HG02884 (cell line): ENCODE data around the gene PPP3CA.
"Not testable (repeated sequence)": the region's sequence is repeated elsewhere in the genome, so short reads cannot be mapped to it uniquely, and the experiment has no call there.

Source experiments
- ATAC-seq: cut with Tn5 transposase; IDR thresholded peaks from one replicate; pipeline ENCODE4 v1.9.1; 2021; ENCODE audit warnings: mild to moderate bottlenecking, moderate library complexity; ENCODE audit not compliant: unreplicated experiment

Gene PPP3CA

DNA sequence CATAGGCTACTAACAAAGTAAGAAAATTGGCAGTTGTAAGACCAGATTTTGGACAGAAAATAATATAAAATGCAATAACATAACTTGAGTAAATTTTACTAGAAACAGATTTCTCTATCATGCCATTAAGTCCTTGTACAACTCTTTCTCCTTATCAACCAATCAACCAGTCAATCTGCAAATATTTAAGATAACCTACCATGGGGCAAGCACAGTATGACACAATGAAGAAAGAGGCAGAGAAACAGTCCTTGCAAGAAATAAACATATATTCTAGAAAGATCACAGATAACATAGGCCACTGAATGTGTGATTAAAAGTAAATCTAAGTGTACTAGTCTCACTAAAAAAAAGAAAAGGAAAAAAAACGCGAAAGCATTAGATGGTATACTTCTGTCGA, 194.8 kb downstream of the PPP3CA start:
- no peak for ATAC-seq

DNA sequence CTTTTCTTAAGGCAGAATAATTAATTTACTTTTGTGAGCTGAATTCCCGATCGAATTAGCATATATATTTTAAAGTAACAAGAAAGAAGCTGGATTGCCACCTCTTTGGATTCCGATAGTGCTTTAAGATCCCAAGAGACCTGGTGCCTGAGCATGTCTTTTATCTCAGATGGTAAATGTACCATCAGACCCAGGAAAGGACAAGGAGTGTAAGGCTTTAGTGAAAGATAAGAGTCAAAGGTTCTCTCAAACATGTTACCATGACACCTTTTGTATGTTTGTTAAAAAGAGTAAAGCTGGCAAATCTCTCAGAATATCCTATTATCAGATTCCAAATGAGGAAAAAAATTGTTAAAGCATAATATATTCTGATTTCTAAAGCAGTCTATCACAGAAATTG, 198.8 kb downstream of the PPP3CA start:
- no peak for ATAC-seq

DNA sequence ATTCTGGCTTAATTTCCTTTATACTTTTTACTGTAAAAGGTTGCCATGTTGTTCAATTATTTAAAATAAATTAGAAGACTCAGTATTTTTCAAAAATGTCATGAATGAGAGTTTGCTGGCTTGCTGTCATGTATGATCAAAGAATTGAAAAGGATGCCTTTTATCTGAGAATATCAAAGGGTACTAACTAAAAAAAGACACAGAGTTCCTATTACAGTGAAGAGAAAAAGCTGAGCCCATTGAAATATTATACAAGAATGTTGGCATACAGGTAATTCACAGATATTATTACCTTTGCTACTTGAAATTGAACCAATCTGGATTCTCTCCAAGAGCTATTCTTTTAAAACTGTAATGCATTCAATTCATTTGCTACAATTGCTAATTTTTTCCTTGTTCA, 200.0 kb downstream of the PPP3CA start:
- no peak for ATAC-seq

DNA sequence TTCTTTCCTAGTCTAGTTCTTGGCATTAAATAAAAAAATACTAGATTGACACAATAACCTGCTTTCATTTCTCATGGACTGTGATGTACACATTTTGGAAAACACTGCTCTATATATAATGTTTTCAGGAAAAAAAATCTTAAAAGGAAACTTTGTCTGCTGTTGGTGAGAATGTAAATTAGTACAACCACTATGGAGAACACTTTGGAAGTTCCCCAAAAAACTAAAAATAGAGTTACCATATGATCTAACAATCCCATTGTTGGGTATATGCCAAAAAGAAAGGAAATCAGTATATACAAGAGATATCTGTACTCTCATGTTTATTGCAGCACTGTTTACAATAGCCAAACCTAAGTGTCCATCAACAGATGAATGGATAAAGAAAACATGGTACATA, 202.3 kb downstream of the PPP3CA start:
- no peak for ATAC-seq

DNA sequence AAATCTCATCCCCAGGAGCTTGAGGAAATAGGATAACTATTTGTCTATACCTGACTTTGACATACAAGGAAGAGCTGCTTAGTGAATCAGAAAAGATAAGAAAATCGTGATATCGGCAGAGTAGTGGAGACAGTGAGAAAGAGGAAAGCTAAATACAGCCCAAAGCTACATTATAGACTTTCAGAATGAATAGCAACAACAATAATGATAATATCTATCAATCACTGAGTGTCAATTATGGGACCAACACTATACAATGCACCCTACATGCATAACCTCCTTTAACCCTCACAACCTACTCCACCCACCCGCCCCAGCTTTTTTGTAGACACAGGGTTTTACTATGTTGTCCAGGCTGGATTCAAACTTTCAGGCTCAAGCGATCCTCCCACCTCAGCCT, 205.1 kb downstream of the PPP3CA start:
- no peak for ATAC-seq

GRCh38 chr4:101141855-101142254, 205.5 kb downstream of the PPP3CA start:
- ATAC-seq = no peak

- peak; percentile 49 for ATAC-seq
Observed at GRCh38 chr4:101141230-101141629, 206.1 kb downstream of the PPP3CA start.

DNA sequence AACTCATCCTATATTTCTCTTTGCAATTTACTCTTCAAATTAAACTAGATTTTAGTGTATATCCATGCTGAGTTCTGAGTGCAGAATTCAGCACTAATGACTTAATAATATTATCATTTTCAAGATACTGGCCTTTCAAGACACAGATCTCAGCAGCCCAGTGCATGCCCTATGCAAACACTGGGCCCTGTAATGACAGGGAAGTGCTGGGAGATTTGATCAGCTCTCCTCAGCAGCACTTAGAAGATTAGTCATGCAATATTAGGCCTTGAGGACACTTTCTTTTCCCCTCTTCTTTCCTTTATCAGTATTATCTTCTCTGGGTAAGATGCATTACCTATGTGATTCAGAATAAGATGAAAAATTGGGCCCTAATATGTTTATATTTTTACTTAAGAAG, 207.1 kb downstream of the PPP3CA start:
- ATAC-seq = no peak

- ATAC-seq = no peak
Observed at GRCh38 chr4:101136373-101137370, 210.7 kb downstream of the PPP3CA start.

- ATAC-seq = no peak
Observed at GRCh38 chr4:101135371-101136010, 211.8 kb downstream of the PPP3CA start.

DNA sequence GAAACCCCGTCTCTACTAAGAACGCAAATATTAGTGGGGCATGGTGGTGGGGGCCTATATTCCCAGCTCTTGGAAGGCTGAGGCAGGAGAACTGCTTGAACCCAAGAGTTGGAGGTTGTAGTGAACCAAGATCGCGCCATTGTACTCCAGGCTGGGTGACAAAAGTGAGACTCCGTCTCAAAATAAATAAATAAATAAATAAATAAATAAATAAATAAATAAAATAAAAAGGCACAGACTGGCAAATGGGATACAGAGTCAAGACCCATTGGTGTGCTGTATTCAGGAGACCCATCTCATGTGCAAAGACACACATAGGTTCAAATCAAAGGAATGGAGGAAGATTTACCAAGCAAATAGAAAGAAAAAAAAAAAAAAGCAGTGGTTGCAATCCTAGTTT, 216.3 kb downstream of the PPP3CA start:
- ATAC-seq = not testable (repeated sequence)

DNA sequence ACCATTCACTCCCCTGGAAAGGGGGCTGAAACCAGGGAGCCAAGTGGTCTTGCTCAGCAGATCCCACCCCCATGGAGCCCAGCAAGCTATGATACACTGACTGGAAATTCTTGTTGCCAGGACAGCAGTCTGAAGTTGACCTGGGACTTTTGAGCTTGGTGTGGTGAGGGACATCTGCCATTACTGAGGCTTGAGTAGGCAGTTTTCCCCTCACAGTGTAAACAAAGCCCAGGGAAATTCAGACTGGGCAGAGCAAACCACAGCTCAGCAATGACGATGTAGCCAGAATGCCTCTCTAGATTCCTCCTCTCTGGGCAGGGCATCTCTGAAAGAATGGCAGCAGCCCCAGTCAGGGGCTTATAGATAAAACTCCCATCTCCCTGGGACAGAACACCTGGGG, 218.4 kb downstream of the PPP3CA start:
- not testable (repeated sequence) for ATAC-seq

DNA sequence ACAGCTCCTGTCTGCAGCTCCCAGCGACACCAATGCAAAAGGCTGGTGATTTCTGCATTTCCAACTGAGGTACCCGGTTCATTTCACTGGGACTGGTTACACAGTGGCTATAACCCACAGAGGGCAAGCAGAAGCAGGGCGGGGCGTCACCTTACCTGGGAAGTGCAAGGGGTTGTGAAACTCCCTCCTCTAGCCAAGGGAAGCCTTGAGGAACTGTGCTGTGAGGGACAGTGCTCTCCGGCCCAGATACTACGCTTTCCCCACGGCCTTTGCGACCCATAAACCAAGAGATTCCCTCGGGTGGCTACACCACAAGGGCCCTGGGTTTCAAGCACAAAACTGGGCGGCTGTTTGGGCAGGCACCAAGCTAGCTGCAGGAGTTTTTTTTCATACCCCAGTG, 218.9 kb downstream of the PPP3CA start:
- no peak for ATAC-seq

DNA sequence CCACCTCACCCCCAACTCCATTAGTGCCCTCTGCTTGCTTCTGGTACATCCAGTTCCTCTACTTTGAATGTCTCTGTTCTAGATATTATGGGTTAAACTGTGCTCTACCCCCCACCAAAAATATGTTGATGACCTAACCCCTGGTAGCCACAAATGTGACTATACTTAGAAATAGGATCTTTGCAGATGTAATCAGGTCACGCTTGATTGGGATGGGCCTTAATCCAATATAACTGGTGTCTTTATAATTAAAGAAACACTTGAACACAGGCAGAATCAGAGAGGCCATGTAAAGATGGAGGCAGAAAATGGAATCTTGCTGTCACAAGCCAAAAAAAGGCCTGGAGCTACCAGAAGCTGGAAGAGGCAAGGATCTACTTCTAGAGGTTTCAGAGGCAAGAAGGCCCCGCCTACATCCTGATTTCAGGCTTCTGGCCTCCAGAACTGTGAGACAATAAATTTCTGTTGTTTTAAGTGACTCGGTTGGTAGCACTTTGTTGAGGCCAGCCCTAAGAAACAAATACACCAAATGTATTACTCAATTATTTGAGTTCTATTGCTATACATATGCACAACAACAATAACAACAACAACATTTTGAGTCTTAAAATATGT, 220.0 kb downstream of the PPP3CA start:
- ATAC-seq = no peak

DNA sequence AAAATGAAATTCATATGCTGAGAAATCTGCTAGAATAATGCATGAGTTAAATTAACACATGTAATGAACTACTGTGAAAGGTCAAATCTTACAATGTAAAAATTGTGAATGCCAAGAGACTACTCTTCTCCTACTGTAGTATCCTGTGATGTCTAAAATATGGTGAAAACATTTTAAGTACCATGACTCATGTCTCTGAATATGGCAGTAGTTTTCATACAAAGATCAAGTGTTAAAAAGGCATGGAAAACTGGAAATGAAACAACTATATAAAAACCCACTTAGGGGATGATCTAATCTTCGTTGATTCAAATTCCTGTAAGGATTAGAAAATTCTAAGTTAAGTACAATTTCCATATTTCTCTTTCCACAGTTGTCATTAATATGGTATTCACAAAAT, 221.3 kb downstream of the PPP3CA start:
- ATAC-seq = no peak

GRCh38 chr4:101125045-101125942, 222.0 kb downstream of the PPP3CA start:
- ATAC-seq = no peak

- ATAC-seq = no peak
Observed at GRCh38 chr4:101123231-101123630, 224.1 kb downstream of the PPP3CA start.

DNA sequence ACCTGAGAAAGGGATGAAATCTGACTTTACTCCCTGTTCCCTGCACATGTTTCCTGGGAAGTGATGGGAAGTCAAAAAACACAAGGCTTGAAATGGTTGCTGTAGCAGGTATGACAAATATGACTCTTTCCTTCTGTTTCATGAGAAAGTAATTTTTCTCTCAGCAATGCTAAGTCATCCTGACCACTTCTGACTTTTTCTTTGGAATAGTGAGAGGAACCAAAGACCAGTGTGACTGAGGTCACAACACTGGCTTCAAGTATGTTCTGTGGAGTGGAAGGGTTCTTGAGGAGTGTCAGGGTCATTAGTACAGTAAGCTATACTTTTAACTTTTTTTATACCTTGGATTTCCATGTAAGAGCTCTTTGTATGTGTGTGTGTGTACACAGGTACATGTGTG, 225.3 kb downstream of the PPP3CA start:
- ATAC-seq = no peak

DNA sequence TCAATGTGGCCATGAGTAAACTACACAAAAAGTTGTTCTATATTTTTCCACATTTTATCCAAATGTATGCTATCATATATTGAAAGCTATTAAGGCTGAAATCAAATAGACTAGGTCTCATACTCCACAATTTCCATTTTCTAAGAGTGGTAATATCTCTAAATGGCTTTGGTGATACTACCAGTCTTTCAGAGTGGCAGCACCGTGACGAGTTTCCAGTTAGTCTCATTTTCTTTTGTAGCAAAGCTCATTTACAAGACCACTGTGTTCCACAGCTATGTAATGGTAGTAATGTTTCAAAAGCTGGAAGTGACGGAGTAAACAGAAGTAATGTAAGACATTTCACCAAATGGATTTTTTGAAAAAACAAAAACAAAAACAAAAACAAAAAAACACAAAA, 228.2 kb downstream of the PPP3CA start:
- ATAC-seq = no peak

DNA sequence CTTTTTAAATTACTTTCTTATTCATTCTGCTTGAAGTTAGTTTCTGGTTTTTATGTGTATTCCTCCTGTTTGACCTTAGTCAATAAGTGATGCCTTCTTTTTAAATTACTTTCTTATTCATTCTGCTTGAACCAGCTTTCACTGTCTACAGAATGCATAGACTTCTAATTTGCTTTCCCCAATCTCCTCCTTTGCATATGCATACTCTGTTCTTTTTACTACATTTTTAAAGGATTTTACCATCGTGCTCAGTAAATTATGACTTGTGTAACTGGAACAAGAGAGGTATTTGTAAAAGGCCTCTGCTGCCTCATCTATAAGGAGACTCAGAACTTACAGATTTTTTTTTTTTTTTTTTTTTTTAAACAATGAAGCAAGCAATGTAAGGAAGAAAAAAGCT, 228.7 kb downstream of the PPP3CA start:
- ATAC-seq = no peak

GRCh38 chr4:101115887-101116286, 231.4 kb downstream of the PPP3CA start:
- ATAC-seq = no peak
